Fibroblast of pulmonary artery (primary cell): ENCODE measurements around the gene RHD.
A peak's percentile ranks its signal among the peaks of the same experiment; 100 is the strongest.
"Not testable (repeated sequence)": the region's sequence is repeated elsewhere in the genome, so short reads cannot be mapped to it uniquely, and the experiment has no call there.

Experiments used
- DNase-seq: peaks from one replicate; pipeline ENCODE4 v3.0.0-alpha.2; 2010; ENCODE audit warnings: low read depth
- H3K4me3 ChIP-seq: replicated peaks from 2 replicates; pipeline ENCODE4 v1.5.1; 2011; ENCODE audit warnings: low read depth, mild to moderate bottlenecking, control low read depth, low read length, moderate library complexity
- TF ChIP-seq, protein P1 (sequence below): IDR thresholded peaks from 2 replicates; pipeline ENCODE4 v1.5.1; 2011; ENCODE audit warnings: mild to moderate bottlenecking, control low read depth, low read length, inconsistent platforms; ENCODE audit errors: missing control alignments

RHD gene

DNA sequence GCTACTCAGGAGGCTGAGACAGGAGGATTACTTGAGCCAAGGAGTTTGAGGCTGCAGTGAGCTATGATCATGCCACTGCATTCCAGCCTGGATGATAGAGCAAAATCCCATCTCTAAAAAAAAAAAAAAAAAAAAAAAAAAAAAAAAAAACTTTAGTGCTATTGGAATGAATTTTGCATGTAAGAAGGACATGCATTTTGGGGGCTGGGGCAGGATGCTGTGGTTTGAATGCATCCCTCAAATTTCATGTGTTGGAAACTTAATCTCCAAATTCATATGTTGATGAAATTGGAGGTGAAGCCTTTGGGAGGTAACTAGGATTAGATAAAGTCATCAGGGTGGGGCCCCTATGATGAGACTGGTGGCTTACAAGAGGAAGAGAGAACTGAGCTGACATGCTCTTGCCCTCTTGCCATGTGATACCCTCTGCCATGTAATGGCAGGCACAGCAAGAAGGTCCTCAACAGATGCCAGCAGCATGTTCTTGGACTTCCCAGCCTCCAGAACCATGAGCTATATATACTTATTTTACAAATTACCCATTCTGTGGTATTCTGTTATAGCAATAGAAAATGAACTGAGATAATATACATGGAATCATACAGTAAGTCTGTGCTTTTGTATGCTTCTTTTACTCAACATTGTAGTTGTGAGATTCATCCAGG lies 40.6 kb downstream of the RHD start:
- not testable (repeated sequence) for DNase-seq, H3K4me3 ChIP-seq

DNA sequence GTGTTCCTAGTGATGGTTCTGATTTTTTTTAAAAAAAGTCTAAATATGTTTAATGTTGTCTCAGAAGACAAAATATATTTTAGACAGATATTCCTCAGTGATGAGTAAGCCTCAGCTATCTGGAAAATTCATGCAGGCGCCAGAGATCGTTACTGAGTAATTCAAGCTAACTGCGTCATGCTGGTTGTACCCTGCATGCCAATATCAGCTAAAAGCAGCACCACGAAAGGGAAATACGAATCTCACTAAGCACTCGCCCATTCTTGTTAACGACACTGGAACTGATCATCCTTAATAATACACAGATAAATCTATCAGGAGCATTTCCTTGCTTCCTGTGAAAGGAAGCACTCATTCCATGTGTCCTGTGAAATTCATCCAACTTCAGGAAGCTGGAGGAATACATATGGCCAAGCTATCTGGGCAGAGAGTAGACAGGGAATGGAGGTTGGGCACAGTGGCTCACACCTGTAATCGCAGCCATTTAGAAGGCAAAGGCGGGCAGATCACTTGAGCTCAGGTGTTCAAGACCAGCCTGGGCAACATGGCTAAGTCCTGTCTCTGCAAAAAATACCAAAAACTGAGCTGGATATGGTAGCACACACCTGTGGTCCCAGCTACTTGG lies 48.1 kb downstream of the RHD start:
- not testable (repeated sequence) for H3K4me3 ChIP-seq
- peak; percentile 26 for DNase-seq

DNA sequence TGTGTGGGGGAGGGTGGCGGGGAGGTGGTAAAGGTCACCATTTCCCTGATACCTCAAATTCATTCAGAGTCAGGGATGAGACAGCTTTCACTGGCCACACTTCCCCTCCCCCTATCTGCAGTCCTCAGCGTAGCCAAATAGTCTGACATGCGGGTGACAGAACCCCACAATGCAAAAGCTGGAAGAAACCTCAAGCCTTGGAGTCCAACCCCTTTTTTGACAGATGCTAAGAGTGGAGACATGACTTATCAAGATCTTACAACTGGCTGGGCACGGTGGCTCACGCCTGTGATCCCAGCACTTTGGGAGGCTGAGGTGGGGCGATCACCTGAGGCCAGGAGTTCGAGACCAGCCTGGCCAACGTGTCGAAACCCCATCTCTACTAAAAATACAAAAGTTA lies 49.8 kb downstream of the RHD start:
- H3K4me3 ChIP-seq, DNase-seq: not testable (repeated sequence)

DNA sequence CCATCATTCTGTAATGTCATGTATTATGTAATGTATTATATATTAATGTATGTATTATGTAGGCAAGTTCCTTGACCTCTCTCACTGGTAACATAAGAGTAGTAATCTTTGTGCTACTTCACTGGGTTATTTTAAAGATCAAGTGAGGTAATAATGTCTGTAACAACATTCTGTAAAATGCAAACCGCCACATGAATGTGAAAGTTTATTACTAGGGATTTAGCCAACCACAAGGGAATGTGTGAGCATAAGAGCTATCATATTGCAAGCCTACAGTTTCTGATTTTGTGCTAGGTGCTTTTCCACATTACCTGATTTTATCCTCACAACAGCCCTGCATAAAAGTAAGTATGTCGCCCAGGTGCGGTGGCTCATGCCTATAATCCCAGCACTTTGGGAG lies 52.1 kb downstream of the RHD start:
- not testable (repeated sequence) for H3K4me3 ChIP-seq, DNase-seq

DNA sequence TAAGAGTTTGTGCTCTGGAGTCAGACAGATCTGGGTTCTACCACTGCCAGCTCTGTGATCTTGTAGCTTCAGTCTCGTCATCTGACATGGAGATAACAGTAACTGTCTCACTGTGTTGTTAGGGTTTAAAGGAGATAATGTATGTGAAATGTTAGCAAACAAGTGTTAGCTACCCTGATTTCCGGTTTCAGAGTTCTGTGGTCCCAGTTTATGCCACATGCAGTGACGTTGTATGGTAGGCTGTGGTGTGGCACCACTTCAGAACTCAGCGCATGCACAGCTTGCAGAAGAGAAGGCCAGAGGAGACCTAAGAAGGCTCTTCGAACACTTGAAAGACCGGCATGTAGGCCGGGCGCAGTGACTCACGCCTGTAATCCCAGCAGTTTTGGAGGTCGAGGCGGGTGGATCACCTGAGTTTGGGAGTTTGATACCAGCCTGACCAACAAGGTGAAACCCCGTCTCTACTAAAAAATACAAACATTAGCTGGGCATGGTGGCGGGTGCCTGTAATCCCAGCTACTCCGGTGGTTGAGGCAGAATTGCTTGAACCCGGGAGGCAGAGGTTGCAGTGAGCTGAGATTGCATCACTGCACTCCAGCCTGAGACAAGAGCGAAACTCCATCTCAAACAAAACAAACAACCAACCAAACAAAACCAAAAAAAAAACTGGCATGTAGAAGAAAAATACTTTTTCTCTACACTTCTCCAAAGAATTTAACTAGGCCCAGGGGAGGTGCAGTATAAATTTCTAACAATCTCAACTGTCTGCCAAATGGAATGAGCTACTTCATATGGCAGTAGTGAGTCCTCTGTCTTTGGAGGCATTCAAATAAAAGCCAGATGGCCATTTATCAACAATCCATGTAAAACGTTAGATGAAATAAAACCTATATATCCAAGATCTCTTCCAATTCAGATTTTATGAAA lies 55.8 kb downstream of the RHD start:
- H3K4me3 ChIP-seq, DNase-seq: not testable (repeated sequence)

DNA sequence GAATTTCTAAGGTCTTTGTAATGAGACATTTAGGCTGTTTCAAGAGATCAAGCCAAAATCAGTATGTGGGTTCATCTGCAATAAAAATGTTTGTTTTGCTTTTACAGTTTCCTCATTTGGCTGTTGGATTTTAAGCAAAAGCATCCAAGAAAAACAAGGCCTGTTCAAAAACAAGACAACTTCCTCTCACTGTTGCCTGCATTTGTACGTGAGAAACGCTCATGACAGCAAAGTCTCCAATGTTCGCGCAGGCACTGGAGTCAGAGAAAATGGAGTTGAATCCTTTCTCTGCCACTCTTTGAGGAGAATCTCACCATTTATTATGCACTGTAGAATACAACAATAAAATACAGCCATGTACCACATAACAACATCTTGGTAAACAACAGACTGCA lies 56.5 kb downstream of the RHD start:
- H3K4me3 ChIP-seq: not testable (repeated sequence)

DNA sequence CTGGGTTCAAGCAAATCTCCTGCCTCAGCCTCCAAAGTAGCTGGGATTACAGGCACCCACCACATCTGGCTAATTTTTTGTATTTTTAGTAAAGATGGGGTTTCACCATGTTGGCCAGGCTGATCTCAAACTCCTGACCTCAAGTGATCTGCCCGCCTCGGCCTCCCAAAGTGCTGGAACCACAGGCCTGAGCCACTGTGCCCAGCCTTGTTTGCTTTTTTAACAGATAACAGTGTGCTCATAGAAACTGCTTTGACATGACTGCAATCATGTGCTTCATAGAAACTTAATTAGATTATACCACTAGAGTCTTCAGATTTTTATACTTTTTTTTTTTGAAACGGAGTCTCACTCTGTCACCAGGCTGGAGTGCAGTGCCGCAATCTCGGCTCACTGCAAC lies 57.0 kb downstream of the RHD start:
- H3K4me3 ChIP-seq, DNase-seq: not testable (repeated sequence)

More for the DNA sequence above, 56.5 kb downstream of the RHD start:
- DNase-seq: not testable (repeated sequence)

DNA sequence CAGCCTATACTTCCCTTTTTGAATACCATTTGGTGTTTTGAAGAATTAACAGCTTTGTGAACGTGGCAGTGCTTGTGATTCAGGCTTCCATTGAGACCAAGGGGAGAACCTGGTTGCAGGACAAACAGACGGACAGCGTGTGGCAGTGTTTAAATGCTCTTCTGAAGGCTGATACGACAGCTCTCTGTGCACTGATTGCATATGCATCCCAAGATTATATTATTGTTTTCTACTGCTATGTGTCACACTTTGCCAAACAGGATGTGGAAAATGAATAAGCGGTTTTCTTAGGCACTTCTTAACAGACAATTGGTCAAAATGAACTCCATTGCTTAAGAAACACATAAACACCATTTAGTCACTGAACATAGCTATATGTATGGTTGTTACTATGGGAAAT lies 57.6 kb downstream of the RHD start:
- not testable (repeated sequence) for DNase-seq, H3K4me3 ChIP-seq

DNA sequence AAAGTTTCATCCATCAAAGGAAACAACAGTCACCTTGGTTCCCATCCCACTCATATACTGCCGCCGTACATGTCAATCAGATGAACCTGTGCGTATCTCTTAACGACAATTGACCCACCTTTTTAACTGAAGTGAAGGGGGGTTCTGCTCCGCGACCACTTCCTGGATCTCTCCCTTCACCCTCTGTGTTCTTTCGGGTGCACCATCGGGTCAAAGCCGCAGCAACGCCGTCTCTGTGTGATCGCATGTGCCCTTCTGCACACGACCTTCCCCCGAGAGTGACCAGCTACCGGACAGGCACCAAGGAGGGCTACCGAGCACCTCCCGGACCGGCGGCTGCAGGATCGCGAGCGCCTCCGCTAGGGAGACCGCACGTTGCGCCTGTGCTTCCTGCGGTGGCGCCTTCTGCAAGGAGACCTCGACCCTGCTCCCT lies 64.6 kb downstream of the RHD start:
- DNase-seq: not testable (repeated sequence)
- peak overlapping the region; percentile 79 for H3K4me3 ChIP-seq

DNA sequence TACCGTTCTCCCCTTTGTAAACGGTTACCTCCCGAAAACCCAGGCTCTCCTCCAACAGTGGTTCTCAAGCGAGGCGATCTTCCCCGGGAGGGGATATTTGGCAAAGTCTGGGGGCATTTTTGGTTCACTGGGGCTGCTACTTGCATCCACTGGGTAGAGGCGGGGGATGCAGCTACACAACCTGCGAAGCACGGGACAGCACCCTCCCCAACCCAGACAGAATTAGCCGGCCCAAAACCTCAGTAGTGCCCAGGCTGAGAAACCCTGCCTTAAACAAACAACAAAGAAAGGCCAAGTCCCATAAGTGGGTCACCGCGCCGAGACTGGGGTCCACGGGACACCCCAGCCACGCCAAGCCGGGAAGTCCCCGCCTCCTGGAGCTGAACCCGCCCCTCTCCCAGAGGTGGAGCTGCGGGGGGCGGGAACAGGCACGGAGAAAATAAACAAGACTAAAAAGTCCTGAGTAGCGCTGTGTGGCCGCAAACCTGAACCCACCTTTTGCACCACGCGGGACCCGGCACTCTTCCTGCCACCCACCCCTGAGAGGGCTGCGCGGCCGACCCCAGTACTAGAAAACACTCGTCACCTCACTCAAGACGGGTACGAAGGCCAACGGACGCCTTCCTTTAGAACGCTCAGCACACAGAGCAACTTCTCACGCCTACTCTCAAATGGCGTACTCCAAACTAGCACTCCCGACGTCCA lies 65.3 kb downstream of the RHD start:
- DNase-seq: not testable (repeated sequence)
- peak overlapping the region; percentile 95 for H3K4me3 ChIP-seq

DNA sequence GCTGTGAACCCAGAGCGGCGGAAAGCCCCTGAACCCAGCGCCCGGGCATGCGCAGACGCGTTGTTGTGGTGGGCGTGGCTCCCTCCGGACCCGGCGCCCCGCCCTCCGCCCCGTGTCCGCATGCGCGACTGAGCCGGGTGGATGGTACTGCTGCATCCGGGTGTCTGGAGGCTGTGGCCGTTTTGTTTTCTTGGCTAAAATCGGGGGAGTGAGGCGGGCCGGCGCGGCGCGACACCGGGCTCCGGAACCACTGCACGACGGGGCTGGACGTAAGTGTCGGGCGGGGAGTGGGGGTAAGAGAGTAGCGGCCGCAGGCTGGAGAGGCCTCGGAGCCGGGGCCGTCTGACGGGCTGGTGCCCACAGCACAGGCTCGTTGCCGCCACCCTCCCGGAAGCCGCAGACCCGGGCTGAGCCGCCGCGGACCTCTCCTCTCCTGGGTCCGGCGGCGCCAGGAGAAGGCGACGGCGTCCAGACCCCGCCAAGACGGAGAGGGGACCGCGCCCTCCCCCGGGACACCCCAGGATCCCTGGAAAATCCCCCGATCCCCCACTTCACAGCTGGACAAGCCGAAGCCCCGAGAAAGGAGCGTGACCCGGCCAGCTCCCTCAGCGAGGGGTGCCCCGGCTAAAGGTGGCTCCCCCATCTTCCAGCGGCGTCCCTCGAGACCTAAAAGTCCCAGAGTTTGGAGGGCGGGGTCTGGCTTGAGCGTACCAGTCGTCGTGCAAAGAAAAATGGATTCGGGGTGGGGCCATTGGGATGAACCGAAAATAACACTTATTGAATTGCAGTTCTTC lies 66.1 kb downstream of the RHD start, which contains the start of gene TMEM50A:
Gene TMEM50A, plus strand, starts transcription at position 147 of the 794 bp plus-strand sequence. CDS start 2,153 bp downstream, outside the sequence.
- TF ChIP-seq, protein P1, sequence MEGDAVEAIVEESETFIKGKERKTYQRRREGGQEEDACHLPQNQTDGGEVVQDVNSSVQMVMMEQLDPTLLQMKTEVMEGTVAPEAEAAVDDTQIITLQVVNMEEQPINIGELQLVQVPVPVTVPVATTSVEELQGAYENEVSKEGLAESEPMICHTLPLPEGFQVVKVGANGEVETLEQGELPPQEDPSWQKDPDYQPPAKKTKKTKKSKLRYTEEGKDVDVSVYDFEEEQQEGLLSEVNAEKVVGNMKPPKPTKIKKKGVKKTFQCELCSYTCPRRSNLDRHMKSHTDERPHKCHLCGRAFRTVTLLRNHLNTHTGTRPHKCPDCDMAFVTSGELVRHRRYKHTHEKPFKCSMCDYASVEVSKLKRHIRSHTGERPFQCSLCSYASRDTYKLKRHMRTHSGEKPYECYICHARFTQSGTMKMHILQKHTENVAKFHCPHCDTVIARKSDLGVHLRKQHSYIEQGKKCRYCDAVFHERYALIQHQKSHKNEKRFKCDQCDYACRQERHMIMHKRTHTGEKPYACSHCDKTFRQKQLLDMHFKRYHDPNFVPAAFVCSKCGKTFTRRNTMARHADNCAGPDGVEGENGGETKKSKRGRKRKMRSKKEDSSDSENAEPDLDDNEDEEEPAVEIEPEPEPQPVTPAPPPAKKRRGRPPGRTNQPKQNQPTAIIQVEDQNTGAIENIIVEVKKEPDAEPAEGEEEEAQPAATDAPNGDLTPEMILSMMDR: no peak
- peak; percentile 86 for DNase-seq
- peak within 1 kb of the TSS; percentile 95 for H3K4me3 ChIP-seq
